Activated CD4-positive, alpha-beta T cell treated with anti-CD3 and anti-CD28 coated beads for 36 hours (primary cell): ENCODE results near the gene HORMAD2. TPM values are rescaled to one million over a fixed set of nuclear protein-coding genes. Genes with fewer than 3 reads are reported as not detected.

Experiments used
- ATAC-seq: fragments of 200-7000 bp; cut with Tn5 transposase; one replicate; pipeline ENCODE4 v1.10.0; 2021; ENCODE audit warnings: mild to moderate bottlenecking, moderate library complexity
- CTCF ChIA-PET: fragments of 350-600 bp; sonication (Branson Sonifier 250); formaldehyde crosslinking; loops from one replicate; lab custom pipeline; 2021; ENCODE audit warnings: antibody characterized with exemption; lab: Charles Lee
- POLR2A ChIA-PET: fragments of 350-600 bp; sonication (Branson Sonifier 250); formaldehyde crosslinking; loops from one replicate; lab custom pipeline; 2021; ENCODE audit warnings: antibody characterized with exemption, inconsistent platforms; lab: Charles Lee
- DNase-seq: peaks from one replicate; pipeline ENCODE4 v3.0.0-alpha.2; 2020
- H3K27ac Mint-ChIP-seq: one replicate; pipeline ENCODE4 v1.8.0; 2021; ENCODE audit warnings: mixed read lengths
- H3K27me3 Mint-ChIP-seq: one replicate; pipeline ENCODE4 v1.8.0; 2021; ENCODE audit warnings: mixed read lengths
- H3K36me3 Mint-ChIP-seq: one replicate; pipeline ENCODE4 v1.8.0; 2021; ENCODE audit warnings: low read depth, mixed read lengths
- H3K4me1 Mint-ChIP-seq: one replicate; pipeline ENCODE4 v1.8.0; 2021; ENCODE audit warnings: mixed read lengths
- H3K4me3 Mint-ChIP-seq: one replicate; pipeline ENCODE4 v1.8.0; 2021; ENCODE audit warnings: mild to moderate bottlenecking, moderate library complexity, mixed read lengths
- H3K9me3 Mint-ChIP-seq: one replicate; pipeline ENCODE4 v1.8.0; 2021; ENCODE audit warnings: low read depth, mixed read lengths
- intact Hi-C, 2 experiments: fragments of 100-400 bp; cut with DNase I in 1 of 2; cut with micrococcal nuclease in 1 of 2; formaldehyde crosslinking; loops; one replicate each; pipeline versions ENCODE4 v1.14.2 to v1.15.1; 2022 to 2024; cut with DNase I, micrococcal nuclease
- total RNA-seq, 2 experiments: library from RNA; stranded (reverse); gene quantifications; one replicate each; pipeline ENCODE4 v1.2.3, GENCODE V29; 2021

The HORMAD2 gene
- total RNA-seq, 2 experiments from 2014 or later: not detected

- CTCF ChIA-PET: interaction anchor here (0.6 to 0.8 kb wide), 3 partner anchors 59 to 1096 kb away, joined by 3 to 4 read pairs (median 3); no protein-coding TSS in a partner anchor
- intact Hi-C loops: no loop called here
- Mint-ChIP-seq H3K36me3 (no peaks in the 10 kb centered on the region), H3K27me3 (no peaks in the 10 kb centered on the region), H3K27ac (no peak overlapping the region), H3K4me1 (peaks cover 43% of the 10 kb centered on the region), H3K4me3 (no peak overlapping the region), H3K9me3 (no peaks in the 10 kb centered on the region)
- POLR2A ChIA-PET: no interaction called here
- ATAC-seq: no peak
- DNase-seq: no peak
These were observed 139.5 kb downstream of the HORMAD2 start for GRCh38 chr22:30219668-30220278.

GRCh38 chr22:30220338-30221012 lies 140.2 kb downstream of the HORMAD2 start:
- intact Hi-C loops: no loop called here
- ATAC-seq (no peak), DNase-seq (no peak)
- ChIA-PET POLR2A (no interaction called here), CTCF (interaction anchor here (0.6 to 1.2 kb wide), 7 partner anchors 39 to 1095 kb away, joined by 3 to 5 read pairs (median 3); no protein-coding TSS in a partner anchor)
- H3K27me3 Mint-ChIP-seq: no peaks in the 10 kb centered on the region
- H3K27ac Mint-ChIP-seq: peak overlapping the region; percentile 80
- peaks cover 45% of the 10 kb centered on the region for H3K4me1 Mint-ChIP-seq
- H3K4me3 Mint-ChIP-seq: no peak overlapping the region
- H3K36me3 Mint-ChIP-seq: no peaks in the 10 kb centered on the region
- no peaks in the 10 kb centered on the region for H3K9me3 Mint-ChIP-seq

- peak; percentile 68 for ATAC-seq
- intact Hi-C loops: no loop called here
- POLR2A ChIA-PET: no interaction called here
- CTCF ChIA-PET: interaction anchor here (0.6 to 1.2 kb wide), 4 partner anchors 38 to 242 kb away, joined by 3 to 5 read pairs (median 4); no protein-coding TSS in a partner anchor
- Mint-ChIP-seq H3K4me1 (peaks cover 45% of the 10 kb centered on the region), H3K9me3 (no peaks in the 10 kb centered on the region), H3K27ac (peak overlapping the region; percentile 80), H3K27me3 (no peaks in the 10 kb centered on the region), H3K4me3 (peak overlapping the region; percentile 22), H3K36me3 (no peaks in the 10 kb centered on the region)
- peak; percentile 70 for DNase-seq
These were observed 141.1 kb downstream of the HORMAD2 start for GRCh38 chr22:30221121-30221992.

- Mint-ChIP-seq H3K4me1 (peaks cover 45% of the 10 kb centered on the region), H3K27ac (peak overlapping the region; percentile 2), H3K27me3 (no peaks in the 10 kb centered on the region), H3K4me3 (no peak overlapping the region), H3K9me3 (no peaks in the 10 kb centered on the region), H3K36me3 (no peaks in the 10 kb centered on the region)
- intact Hi-C loops: no loop called here
- ChIA-PET POLR2A (no interaction called here), CTCF (interaction anchor here (0.6 kb wide), 1 partner anchor 471 kb away, joined by 4 read pairs; no protein-coding TSS in a partner anchor)
- DNase-seq (no peak), ATAC-seq (no peak)
These were observed 142.1 kb downstream of the HORMAD2 start for GRCh38 chr22:30222321-30222720.

GRCh38 chr22:30223303-30223702 lies 143.0 kb downstream of the HORMAD2 start:
- DNase-seq: no peak
- Mint-ChIP-seq H3K27me3 (no peaks in the 10 kb centered on the region), H3K4me1 (peaks cover 52% of the 10 kb centered on the region), H3K4me3 (no peak overlapping the region), H3K36me3 (no peaks in the 10 kb centered on the region), H3K27ac (peak overlapping the region; percentile 17), H3K9me3 (no peaks in the 10 kb centered on the region)
- ATAC-seq: no peak
- intact Hi-C loops: no loop called here
- ChIA-PET CTCF (no interaction called here), POLR2A (no interaction called here)

GRCh38 chr22:30224161-30224857 lies 144.0 kb downstream of the HORMAD2 start:
- H3K36me3 Mint-ChIP-seq: no peaks in the 10 kb centered on the region
- H3K27ac Mint-ChIP-seq: no peak overlapping the region
- ChIA-PET POLR2A (no interaction called here), CTCF (interaction anchor here (1.0 to 1.3 kb wide), 2 partner anchors 20 to 64 kb away, joined by 3 read pairs; no protein-coding TSS in a partner anchor)
- peaks cover 52% of the 10 kb centered on the region for H3K4me1 Mint-ChIP-seq
- DNase-seq (peak; percentile 29), ATAC-seq (peak; percentile 28)
- no peak overlapping the region for H3K4me3 Mint-ChIP-seq
- intact Hi-C loops: no loop called here
- H3K27me3 Mint-ChIP-seq: no peaks in the 10 kb centered on the region
- H3K9me3 Mint-ChIP-seq: no peaks in the 10 kb centered on the region

DNA sequence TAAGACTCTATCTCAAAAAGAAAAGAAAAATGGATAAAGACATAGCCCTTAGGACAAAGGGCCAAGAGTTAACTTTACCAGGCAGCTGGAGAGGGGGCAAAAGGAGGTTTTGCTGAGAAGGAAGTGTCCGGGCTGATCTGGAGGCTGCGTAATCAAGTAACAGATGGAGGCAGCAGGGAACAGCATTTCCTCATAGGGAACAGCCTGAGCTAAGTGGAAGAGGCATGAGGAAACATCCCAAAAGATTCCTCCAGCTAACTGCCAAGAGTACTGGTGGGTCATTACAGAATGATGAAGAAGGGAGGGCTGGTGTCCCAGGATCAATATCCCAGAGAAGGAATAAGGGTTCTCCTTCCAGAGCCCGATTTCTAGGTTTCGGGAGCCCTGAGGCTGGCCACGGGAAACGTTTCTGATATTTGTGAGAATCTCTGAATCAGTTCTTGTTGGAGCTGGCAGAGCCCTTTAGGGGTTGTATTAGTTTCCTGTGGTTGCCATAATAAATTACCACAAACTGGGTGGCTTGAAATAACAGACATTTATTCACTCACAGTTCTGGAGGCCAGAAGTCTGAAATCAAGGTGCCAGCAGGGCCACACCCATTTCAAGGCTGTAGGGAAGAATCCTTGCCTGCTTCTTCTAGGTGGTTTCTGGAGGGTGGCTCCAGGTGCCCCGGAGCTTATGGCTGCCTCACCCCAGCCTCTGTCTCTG lies 145.1 kb downstream of the HORMAD2 start:
- H3K27me3 Mint-ChIP-seq: no peaks in the 10 kb centered on the region
- DNase-seq (no peak), ATAC-seq (no peak)
- no peak overlapping the region for H3K27ac Mint-ChIP-seq
- POLR2A ChIA-PET: interaction anchor here (0.6 kb wide), 1 partner anchor 47 kb away, joined by 3 read pairs; no protein-coding TSS in a partner anchor
- CTCF ChIA-PET: interaction anchor here (1.1 to 1.3 kb wide), 2 partner anchors 18 to 24 kb away, joined by 3 read pairs; no protein-coding TSS in a partner anchor
- peaks cover 41% of the 10 kb centered on the region for H3K4me1 Mint-ChIP-seq
- no peaks in the 10 kb centered on the region for H3K9me3 Mint-ChIP-seq
- intact Hi-C loops: no loop called here
- no peaks in the 10 kb centered on the region for H3K36me3 Mint-ChIP-seq
- H3K4me3 Mint-ChIP-seq: no peak overlapping the region

GRCh38 chr22:30226192-30226832 lies 146.0 kb downstream of the HORMAD2 start:
- ChIA-PET POLR2A (interaction anchor here (0.6 kb wide), 1 partner anchor 47 kb away, joined by 3 read pairs; no protein-coding TSS in a partner anchor), CTCF (no interaction called here)
- H3K36me3 Mint-ChIP-seq: no peaks in the 10 kb centered on the region
- H3K4me3 Mint-ChIP-seq: no peak overlapping the region
- no peak overlapping the region for H3K27ac Mint-ChIP-seq
- no peak for DNase-seq
- H3K27me3 Mint-ChIP-seq: no peaks in the 10 kb centered on the region
- H3K9me3 Mint-ChIP-seq: no peaks in the 10 kb centered on the region
- no peak for ATAC-seq
- intact Hi-C loops: no loop called here
- peaks cover 32% of the 10 kb centered on the region for H3K4me1 Mint-ChIP-seq
